AG04450 (cell line): Measurements from ENCODE around the gene PTPN13. TPM values are rescaled to one million over a fixed set of nuclear protein-coding genes. Genes with fewer than 3 reads are reported as not detected.

Experiments
- CTCF ChIA-PET: fragments of 300-600, 350-600 bp; formaldehyde crosslinking; extraction: SDS; loops from one replicate; lab custom pipeline; 2022; ENCODE audit warnings: antibody characterized with exemption, inconsistent platforms; lab: Charles Lee
- POLR2A ChIA-PET: fragments of 350-600 bp; formaldehyde crosslinking; extraction: SDS; loops from one replicate; lab custom pipeline; 2021; ENCODE audit warnings: antibody characterized with exemption, inconsistent platforms; lab: Yijun Ruan, JAX
- DNase-seq: peaks from one replicate; pipeline ENCODE4 v3.0.0-alpha.2; 2011; ENCODE audit warnings: low read depth, low spot score
- H3K27ac ChIP-seq: one replicate; pipeline ENCODE4 v1.5.1; 2012; ENCODE audit warnings: low read depth, low read length, control low read depth
- H3K27me3 ChIP-seq: one replicate; pipeline ENCODE4 v1.6.0; 2012; ENCODE audit warnings: low read length; ENCODE audit not compliant: control insufficient read depth, insufficient read depth
- H3K4me3 ChIP-seq: 2 replicates; pipeline ENCODE4 v1.5.1; 2011; ENCODE audit warnings: mild to moderate bottlenecking, low read depth, low read length, control low read depth
- H3K9me3 ChIP-seq: 2 replicates; pipeline ENCODE4 v1.5.1; 2012; ENCODE audit warnings: low read length; ENCODE audit not compliant: control insufficient read depth, insufficient read depth
- polyA plus RNA-seq: library from polyadenylated mRNA; depleted of rRNA; stranded (reverse); fragments of >200 nt; gene quantifications from 2 replicates; pipeline ENCODE4 v1.2.3, GENCODE V29; 2011
- TF ChIP-seq, protein P1 (sequence below): IDR thresholded peaks from 2 replicates; pipeline ENCODE4 v1.5.1; 2011; ENCODE audit warnings: low read depth, low read length, control low read depth, inconsistent platforms

Gene PTPN13
- polyA plus RNA-seq, 1 experiment = 26.7 TPM

GRCh38 chr4:86685401-86685800 is 91.3 kb downstream of the PTPN13 start:
- Histone ChIP-seq H3K27me3 (no peaks in the 10 kb centered on the region), H3K9me3 (no peaks in the 10 kb centered on the region), H3K4me3 (no peak overlapping the region), H3K27ac (no peak overlapping the region)
- no peak for DNase-seq
- TF ChIP-seq, protein P1, sequence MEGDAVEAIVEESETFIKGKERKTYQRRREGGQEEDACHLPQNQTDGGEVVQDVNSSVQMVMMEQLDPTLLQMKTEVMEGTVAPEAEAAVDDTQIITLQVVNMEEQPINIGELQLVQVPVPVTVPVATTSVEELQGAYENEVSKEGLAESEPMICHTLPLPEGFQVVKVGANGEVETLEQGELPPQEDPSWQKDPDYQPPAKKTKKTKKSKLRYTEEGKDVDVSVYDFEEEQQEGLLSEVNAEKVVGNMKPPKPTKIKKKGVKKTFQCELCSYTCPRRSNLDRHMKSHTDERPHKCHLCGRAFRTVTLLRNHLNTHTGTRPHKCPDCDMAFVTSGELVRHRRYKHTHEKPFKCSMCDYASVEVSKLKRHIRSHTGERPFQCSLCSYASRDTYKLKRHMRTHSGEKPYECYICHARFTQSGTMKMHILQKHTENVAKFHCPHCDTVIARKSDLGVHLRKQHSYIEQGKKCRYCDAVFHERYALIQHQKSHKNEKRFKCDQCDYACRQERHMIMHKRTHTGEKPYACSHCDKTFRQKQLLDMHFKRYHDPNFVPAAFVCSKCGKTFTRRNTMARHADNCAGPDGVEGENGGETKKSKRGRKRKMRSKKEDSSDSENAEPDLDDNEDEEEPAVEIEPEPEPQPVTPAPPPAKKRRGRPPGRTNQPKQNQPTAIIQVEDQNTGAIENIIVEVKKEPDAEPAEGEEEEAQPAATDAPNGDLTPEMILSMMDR = no peak
- ChIA-PET CTCF (interaction anchor here (0.6 to 1.3 kb wide), 2 partner anchors 53 to 187 kb away, joined by 3 to 6 read pairs; no protein-coding TSS in a partner anchor), POLR2A (no interaction called here)

- DNase-seq = no peak
- H3K9me3 ChIP-seq = no peaks in the 10 kb centered on the region
- no peak overlapping the region for H3K27ac ChIP-seq
- no peak overlapping the region for H3K4me3 ChIP-seq
- TF ChIP-seq, protein P1 = no peak
- ChIA-PET POLR2A (no interaction called here), CTCF (interaction anchor here (0.7 to 1.3 kb wide), 2 partner anchors 54 to 188 kb away, joined by 3 to 4 read pairs; no protein-coding TSS in a partner anchor)
- H3K27me3 ChIP-seq = no peaks in the 10 kb centered on the region
Observed at GRCh38 chr4:86686741-86687140, 92.6 kb downstream of the PTPN13 start.

DNA sequence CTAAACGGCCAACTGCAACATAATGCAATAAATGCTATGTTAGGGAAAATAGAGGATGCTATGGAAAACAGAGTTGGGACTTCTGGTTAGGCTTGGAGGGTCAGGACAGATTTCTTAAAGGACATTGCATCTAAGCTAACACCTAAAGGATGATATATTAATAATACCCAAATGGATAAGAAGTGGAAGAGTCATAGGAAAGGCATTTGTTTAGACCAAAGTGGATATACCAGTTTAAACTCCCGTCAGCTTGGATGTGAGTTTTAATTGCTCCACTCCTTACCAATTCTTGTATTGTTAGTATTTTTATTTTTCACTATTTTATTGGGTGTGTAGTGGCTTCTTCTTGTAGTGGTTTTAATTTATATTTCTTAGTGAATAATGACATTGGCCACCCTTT is 93.9 kb downstream of the PTPN13 start:
- H3K4me3 ChIP-seq = no peak overlapping the region
- no peaks in the 10 kb centered on the region for H3K27me3 ChIP-seq
- TF ChIP-seq, protein P1 = no peak
- H3K27ac ChIP-seq = no peak overlapping the region
- DNase-seq = no peak
- CTCF ChIA-PET = no interaction called here
- H3K9me3 ChIP-seq = no peaks in the 10 kb centered on the region
- POLR2A ChIA-PET = no interaction called here

GRCh38 chr4:86704601-86705000 is 110.5 kb downstream of the PTPN13 start:
- POLR2A ChIA-PET = no interaction called here
- DNase-seq = no peak
- CTCF ChIA-PET = no interaction called here
- Histone ChIP-seq H3K4me3 (no peak overlapping the region), H3K9me3 (no peaks in the 10 kb centered on the region), H3K27me3 (no peaks in the 10 kb centered on the region), H3K27ac (no peak overlapping the region)
- TF ChIP-seq, protein P1 = no peak

DNA sequence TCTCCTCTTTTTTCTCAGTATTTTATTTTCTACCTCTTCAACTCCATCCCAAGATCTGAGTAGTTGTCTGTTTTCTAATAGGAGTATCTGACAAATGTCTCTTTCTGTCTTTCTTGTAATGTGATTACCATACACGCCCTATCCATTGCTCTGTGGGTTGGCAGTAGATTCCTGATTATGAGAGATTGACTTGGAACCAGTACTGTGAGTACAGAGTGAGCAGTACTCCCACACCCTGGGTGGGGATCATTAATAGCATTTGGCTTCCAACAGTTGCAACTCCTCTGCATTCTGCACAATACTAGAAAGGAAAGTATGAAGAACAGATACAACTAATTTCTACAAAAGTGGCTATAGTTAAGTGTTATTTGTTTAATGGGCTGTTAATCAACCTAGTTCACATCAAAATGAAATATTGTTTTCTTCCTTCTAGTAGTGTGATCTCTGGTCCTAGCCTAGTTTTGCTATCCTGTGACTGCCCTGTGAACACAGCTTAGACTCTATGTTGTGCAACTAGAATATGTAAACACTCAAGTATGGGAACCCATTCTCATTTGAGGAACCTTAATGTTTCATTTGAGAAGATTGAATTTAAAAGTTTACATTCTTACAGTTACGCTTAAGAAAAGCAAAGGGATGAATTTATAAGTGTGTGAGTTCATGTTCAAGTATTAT is 112.9 kb downstream of the PTPN13 start:
- no peak for DNase-seq
- Histone ChIP-seq H3K27ac (no peak overlapping the region), H3K9me3 (no peaks in the 10 kb centered on the region), H3K4me3 (no peak overlapping the region), H3K27me3 (no peaks in the 10 kb centered on the region)
- TF ChIP-seq, protein P1 = no peak
- POLR2A ChIA-PET = no interaction called here
- CTCF ChIA-PET = interaction anchor here (1.0 kb wide), 1 partner anchor 208 kb away, joined by 3 read pairs; no protein-coding TSS in a partner anchor
